ENCODE measurements around the gene ERG. TPM values are rescaled to one million over a fixed set of nuclear protein-coding genes. Genes with fewer than 3 reads are reported as not detected.

ERG gene
- total and polyA plus RNA-seq, 2 of the 13 experiments (the other 11 are each of a cell fraction or from before 2014, with no cell fraction given) = not detected

GRCh38 chr21:38440746-38441145 lies 57.5 kb downstream of the ERG start:
- no peaks in the 10 kb centered on the region for H3K4me1 ChIP-seq (ENCODE audit: insufficient read depth, low read length)
- H3K27ac ChIP-seq (ENCODE audit: extremely low read length, insufficient read depth, low read length) = no peak overlapping the region
- BruUV-seq (replicated peaks) = no TSS peak
- intact Hi-C loops (cut with micrococcal nuclease; ENCODE audit: unreplicated experiment) (no loop called here), in situ Hi-C loops (cut with HindIII; ENCODE audit: extremely low pct_ligation_motif_present, low pct_unique_long_range_greater_than_20kb) (no loop called here)
- no peak for FAIRE-seq
- POLR2A ChIA-PET = no interaction called here
- CTCF ChIA-PET (ENCODE audit: low intra/inter-chr PET ratio, low total read pairs) = no interaction called here
- no peaks in the 10 kb centered on the region for H4K20me1 ChIP-seq (ENCODE audit: insufficient read depth, low read length)
- no peaks in the 10 kb centered on the region for H3K79me2 ChIP-seq (ENCODE audit: insufficient read depth, low read length)
- no peak overlapping the region for H3K9ac ChIP-seq (ENCODE audit: insufficient read depth, low read depth, low read length)
- H3K4me2 ChIP-seq (ENCODE audit: low read depth, low read length) = no peak overlapping the region
- H3K9me3 ChIP-seq (ENCODE audit: low read length) = no peaks in the 10 kb centered on the region
- peak; percentile 53; the same call in 2 of the 3 replicates for ATAC-seq
- no peak overlapping the region for H2AFZ ChIP-seq (ENCODE audit: low read length)
- no peak for TF ChIP-seq ZXDC (CRISPR knock-in tag; IDR thresholded peaks at IDR 0.05)
- no peak for TF ChIP-seq TBP (CRISPR knock-in tag; IDR thresholded peaks at IDR 0.05)
- no peak for TF ChIP-seq THAP11 (CRISPR knock-in tag; IDR thresholded peaks at IDR 0.05)
- no peak for TF ChIP-seq ZNF33B (CRISPR knock-in tag; IDR thresholded peaks at IDR 0.05)
- TF ChIP-seq KMT2A (CRISPR knock-in tag; IDR thresholded peaks at IDR 0.05) = no peak
- no peak for TF ChIP-seq ZKSCAN8 (CRISPR knock-in tag; IDR thresholded peaks at IDR 0.05; ENCODE audit: borderline replicate concordance)
- no peak for TF ChIP-seq CAMTA2 (CRISPR knock-in tag; IDR thresholded peaks at IDR 0.05; ENCODE audit: borderline replicate concordance)
- no peak overlapping the region for H3K4me3 ChIP-seq (replicated peaks in 1 of 3; ENCODE audit: insufficient read depth in 1 of 3, low read depth in 2 of 3, low read length in 3 of 3)
- 19% methylated on average over 5 of the region's 5 CpGs for WGBS (ENCODE audit: low lambda C conversion rate)
- peak; percentile 18 for DNase-seq (ENCODE audit: low spot score)
- peaks cover 0 to 9% of the 10 kb centered on the region in 2 experiments; a peak in 1 of 5 replicates for H3K27me3 ChIP-seq (ENCODE audit: control insufficient read depth in 1 of 2, insufficient read depth in 2 of 2, low read length in 2 of 2)
- no peaks in the 10 kb centered on the region for H3K36me3 ChIP-seq (replicated peaks in 1 of 2; ENCODE audit: control insufficient read depth in 1 of 2, insufficient read depth in 2 of 2, low read length in 2 of 2)

- intact Hi-C loops (cut with micrococcal nuclease; ENCODE audit: unreplicated experiment) (no loop called here), in situ Hi-C loops (cut with HindIII; ENCODE audit: extremely low pct_ligation_motif_present, low pct_unique_long_range_greater_than_20kb) (no loop called here)
- no TSS peak for BruUV-seq (replicated peaks)
- H4K20me1 ChIP-seq (ENCODE audit: insufficient read depth, low read length) = no peaks in the 10 kb centered on the region
- no peaks in the 10 kb centered on the region for H3K79me2 ChIP-seq (ENCODE audit: insufficient read depth, low read length)
- no peak overlapping the region for H3K4me3 ChIP-seq (replicated peaks in 1 of 3; ENCODE audit: insufficient read depth in 1 of 3, low read depth in 2 of 3, low read length in 3 of 3)
- 61% methylated on average over 4 of the region's 5 CpGs for WGBS (ENCODE audit: low lambda C conversion rate)
- no peak overlapping the region for H3K27ac ChIP-seq (ENCODE audit: extremely low read length, insufficient read depth, low read length)
- ATAC-seq (no peak), FAIRE-seq (no peak), DNase-seq (ENCODE audit: low spot score) (no peak)
- no peaks in the 10 kb centered on the region for H3K9me3 ChIP-seq (ENCODE audit: low read length)
- no peaks in the 10 kb centered on the region for H3K36me3 ChIP-seq (replicated peaks in 1 of 2; ENCODE audit: control insufficient read depth in 1 of 2, insufficient read depth in 2 of 2, low read length in 2 of 2)
- no peak overlapping the region for H2AFZ ChIP-seq (ENCODE audit: low read length)
- CTCF ChIA-PET (ENCODE audit: low intra/inter-chr PET ratio, low total read pairs) = no interaction called here
- no peak overlapping the region for H3K4me2 ChIP-seq (ENCODE audit: low read depth, low read length)
- POLR2A ChIA-PET = no interaction called here
- H3K4me1 ChIP-seq (ENCODE audit: insufficient read depth, low read length) = no peaks in the 10 kb centered on the region
- no peak overlapping the region for H3K9ac ChIP-seq (ENCODE audit: insufficient read depth, low read depth, low read length)
- H3K27me3 ChIP-seq (ENCODE audit: control insufficient read depth in 1 of 2, insufficient read depth in 2 of 2, low read length in 2 of 2) = peaks cover 0 to 6% of the 10 kb centered on the region in 2 experiments; a peak in 1 of 5 replicates
- TF ChIP-seq ZFP41 (CRISPR knock-in tag; IDR thresholded peaks at IDR 0.05; ENCODE audit: borderline replicate concordance) (no peak), MNT (IDR thresholded peaks at IDR 0.05) (no peak), TRIM24 (CRISPR knock-in tag; IDR thresholded peaks at IDR 0.05) (no peak), HINFP (CRISPR knock-in tag; IDR thresholded peaks at IDR 0.05; ENCODE audit: low read depth) (no peak), MTA3 (CRISPR knock-in tag; IDR thresholded peaks at IDR 0.05) (no peak), SIX4 (CRISPR knock-in tag; IDR thresholded peaks at IDR 0.05) (no peak), ZNF3 (CRISPR knock-in tag; IDR thresholded peaks at IDR 0.05) (no peak)
Measured at GRCh38 chr21:38439957-38440356, 58.3 kb downstream of the ERG start.

Data from HepG2 (cell line).